SK-N-SH (cell line): ENCODE results near the gene ZNF365. TPM values are rescaled to one million over a fixed set of nuclear protein-coding genes. Genes with fewer than 3 reads are reported as not detected.

ENCODE experiments used
- CTCF ChIA-PET: fragments of 300-600, 350-600 bp; formaldehyde crosslinking; extraction: SDS; loops from one replicate; lab custom pipeline; 2021; lab: Yijun Ruan, JAX
- POLR2A ChIA-PET: fragments of 350-600 bp; sonication (Branson Sonifier 250); formaldehyde crosslinking; extraction: SDS; loops from one replicate; lab custom pipeline; 2020; ENCODE audit warnings: antibody characterized with exemption, inconsistent platforms; lab: Yijun Ruan, JAX
- DNase-seq: peaks from one replicate; pipeline ENCODE4 v3.0.0; 2012
- H2AFZ ChIP-seq: fragments of 200-600 bp; sonication (generic); 2 replicates; pipeline ENCODE4 v1.8.1; 2016; ENCODE audit warnings: antibody characterized with exemption, mild to moderate bottlenecking, low read depth
- H3F3A ChIP-seq: fragments of 200-600 bp; sonication (generic); replicated peaks from 2 replicates; pipeline ENCODE3; 2016; ENCODE audit warnings: antibody characterized with exemption, mild to moderate bottlenecking; ENCODE audit not compliant: insufficient read depth
- H3K27ac ChIP-seq, 2 experiments: fragments of 200-500 bp in 1 of 2; fragments of 200-600 bp in 1 of 2; sonication (Bioruptor generic) in 1 of 2; sonication (generic), shearing (Covaris generic) in 1 of 2; 2 replicates each; pipeline versions ENCODE4 v1.5.1 to v1.6.1; 2014 to 2016; ENCODE audit warnings: low read depth in 2 of 2, inconsistent platforms in 1 of 2, low read length in 1 of 2, mild to moderate bottlenecking in 1 of 2, mixed read lengths in 1 of 2
- H3K27me3 ChIP-seq: fragments of 200-600 bp; sonication (generic), shearing (Covaris generic); 2 replicates; pipeline ENCODE4 v1.6.1; 2016; ENCODE audit warnings: mixed run types; ENCODE audit not compliant: insufficient read depth
- H3K36me3 ChIP-seq, 2 experiments: fragments of 200-500 bp in 1 of 2; fragments of 200-600 bp in 1 of 2; sonication (Bioruptor generic) in 1 of 2; sonication (generic) in 1 of 2; replicated peaks in 1 of 2; 2 replicates each; pipeline versions ENCODE3 to v1.5.1; 2014 to 2016; ENCODE audit warnings: low read length in 1 of 2, mild to moderate bottlenecking in 1 of 2; ENCODE audit not compliant: insufficient read depth in 2 of 2, control insufficient read depth in 1 of 2
- H3K4me1 ChIP-seq, 2 experiments: fragments of 200-500 bp in 1 of 2; fragments of 200-600 bp in 1 of 2; sonication (Bioruptor generic) in 1 of 2; sonication (generic), shearing (Covaris generic) in 1 of 2; 2 replicates each; pipeline versions ENCODE4 v1.5.1 to v1.6.1; 2014 to 2016; ENCODE audit warnings: low read depth in 1 of 2, low read length in 1 of 2, mixed run types in 1 of 2; ENCODE audit not compliant: insufficient read depth in 2 of 2, control insufficient read depth in 1 of 2
- H3K4me2 ChIP-seq: fragments of 200-600 bp; sonication (generic), shearing (Covaris generic); 2 replicates; pipeline ENCODE4 v1.6.1; 2017; ENCODE audit warnings: mixed run types
- H3K4me3 ChIP-seq, 2 experiments: fragments of 200-500 bp in 1 of 2; fragments of 200-600 bp in 1 of 2; sonication (Bioruptor generic) in 1 of 2; sonication (generic), shearing (Covaris generic) in 1 of 2; 2 replicates each; pipeline versions ENCODE4 v1.5.1 to v1.8.1; 2014 to 2016; ENCODE audit warnings: low read depth in 2 of 2, inconsistent platforms in 1 of 2, low read length in 1 of 2, mild to moderate bottlenecking in 1 of 2, mixed read lengths in 1 of 2, moderate library complexity in 1 of 2
- H3K79me2 ChIP-seq: fragments of 200-600 bp; sonication (generic); 2 replicates; pipeline ENCODE4 v1.8.1; 2017; ENCODE audit warnings: mild to moderate bottlenecking; ENCODE audit not compliant: insufficient read depth
- H3K9ac ChIP-seq: fragments of 200-600 bp; sonication (generic); 2 replicates; pipeline ENCODE4 v1.6.1; 2017; ENCODE audit warnings: mixed run types
- H3K9me2 ChIP-seq: fragments of 200-600 bp; sonication (generic); 2 replicates; pipeline ENCODE4 v1.6.1; 2017; ENCODE audit warnings: mixed run types
- H3K9me3 ChIP-seq: fragments of 200-600 bp; sonication (generic); 2 replicates; pipeline ENCODE4 v1.6.1; 2017; ENCODE audit warnings: mixed run types, mild to moderate bottlenecking, moderate library complexity
- H4K20me1 ChIP-seq: fragments of 200-600 bp; sonication (generic); 2 replicates; pipeline ENCODE4 v1.6.1; 2017; ENCODE audit warnings: mild to moderate bottlenecking, mixed run types; ENCODE audit not compliant: insufficient read depth
- CTCF ChIP-seq: fragments of 200-600 bp; sonication (generic); IDR thresholded peaks from 2 replicates; pipeline ENCODE4 v1.6.1; 2017; ENCODE audit warnings: antibody characterized with exemption, mild to moderate bottlenecking, moderate library complexity
- EP300 ChIP-seq, 2 experiments: IDR thresholded peaks; 2 replicates each; pipeline versions ENCODE4 v1.4.0 to v1.6.1; 2012; ENCODE audit warnings: borderline replicate concordance in 1 of 2, low read depth in 1 of 2, low read length in 1 of 2
- FOSL2 ChIP-seq: IDR thresholded peaks from 2 replicates; pipeline ENCODE4 v1.4.0; 2012; ENCODE audit warnings: low read depth, mild to moderate bottlenecking, moderate library complexity, borderline replicate concordance
- NFIC ChIP-seq: IDR thresholded peaks from 2 replicates; pipeline ENCODE4 v1.4.0; 2012; ENCODE audit warnings: borderline replicate concordance
- SMC3 ChIP-seq: IDR thresholded peaks from 2 replicates; pipeline ENCODE4 v1.6.1; 2012; ENCODE audit warnings: low read depth, low read length, improper control_type of control experiment
- USF1 ChIP-seq: IDR thresholded peaks from 2 replicates; pipeline ENCODE4 v1.4.0; 2012; ENCODE audit warnings: low read depth, borderline replicate concordance
- ZBTB33 ChIP-seq: IDR thresholded peaks from 2 replicates; pipeline ENCODE4 v1.4.0; 2012; ENCODE audit warnings: low read depth, borderline replicate concordance
- WGBS: methylation state at CpG from one replicate; pipeline ENCODE4 v1.1.6; 2017; ENCODE audit warnings: low lambda C conversion rate; 5-methylcytosine and 5-hydroxymethylcytosine counted together
- polyA plus RNA-seq, 3 experiments: library from polyadenylated mRNA; depleted of rRNA; stranded (reverse); fragments of >200 nt; gene quantifications; 2 replicates each; pipeline ENCODE4 v1.2.3, GENCODE V29; 2012
- TF ChIP-seq, protein P1 (sequence below): IDR thresholded peaks from 2 replicates; pipeline ENCODE4 v1.4.0; 2012; ENCODE audit warnings: low read depth
- TF ChIP-seq, protein P2 (sequence below): fragments of 150-350 bp; IDR thresholded peaks from 2 replicates; pipeline ENCODE4 v1.6.1; 2017; ENCODE audit warnings: antibody characterized with exemption, low read length, low read depth, borderline replicate concordance

The ZNF365 gene
- polyA plus RNA-seq, 1 of the 3 experiments (the other 2 are of a cell fraction) = 4.5 TPM

DNA sequence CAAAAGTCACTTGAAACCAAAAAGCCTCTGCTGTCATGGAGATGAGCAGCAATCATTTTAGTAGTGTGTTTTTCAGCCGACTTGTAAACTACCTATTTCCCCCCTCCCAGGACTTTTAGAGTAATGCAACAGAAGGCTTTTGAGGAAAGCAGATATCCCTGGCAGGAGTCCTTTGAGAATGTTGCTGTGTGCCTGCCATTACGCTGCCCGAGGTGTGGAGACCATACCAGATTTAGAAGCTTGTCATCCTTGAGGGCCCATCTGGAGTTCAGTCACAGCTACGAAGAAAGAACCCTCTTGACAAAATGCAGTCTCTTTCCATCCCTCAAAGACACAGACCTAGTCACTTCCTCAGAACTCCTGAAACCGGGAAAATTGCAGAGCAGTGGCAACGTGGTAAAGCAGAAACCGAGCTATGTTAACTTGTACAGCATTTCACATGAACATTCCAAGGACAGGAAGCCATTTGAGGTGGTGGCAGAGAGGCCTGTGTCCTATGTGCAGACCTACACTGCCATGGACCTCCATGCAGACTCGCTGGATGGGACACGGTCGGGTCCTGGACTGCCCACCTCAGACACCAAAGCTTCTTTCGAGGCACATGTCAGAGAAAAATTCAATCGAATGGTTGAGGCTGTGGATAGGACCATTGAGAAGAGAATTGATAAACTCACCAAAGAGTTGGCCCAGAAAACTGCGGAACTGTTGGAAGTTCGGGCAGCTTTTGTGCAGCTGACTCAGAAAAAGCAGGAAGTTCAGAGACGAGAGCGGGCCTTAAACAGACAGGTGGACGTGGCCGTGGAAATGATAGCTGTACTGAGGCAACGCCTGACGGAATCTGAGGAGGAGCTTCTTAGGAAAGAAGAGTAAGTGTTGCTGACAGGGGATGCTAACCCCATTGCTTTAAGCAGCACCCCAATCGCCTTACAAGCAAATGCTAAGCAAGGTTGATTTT lies 2.2 kb downstream of the ZNF365 start:
- Histone ChIP-seq H3K4me2 (peak overlapping the region; percentile 93; the same call in 1 of the 2 replicates), H3F3A (peaks cover 38% of the 10 kb centered on the region), H3K27me3 (no peaks in the 10 kb centered on the region), H3K9ac (no peak overlapping the region), H3K27ac (no peak overlapping the region), H3K9me3 (no peaks in the 10 kb centered on the region), H3K9me2 (no peaks in the 10 kb centered on the region), H3K4me3 (no peak overlapping the region), H3K4me1 (peaks cover 10 to 24% of the 10 kb centered on the region in 2 experiments), H3K79me2 (peaks cover 28% of the 10 kb centered on the region), H4K20me1 (no peaks in the 10 kb centered on the region), H2AFZ (no peak overlapping the region), H3K36me3 (peaks cover 0 to 8% of the 10 kb centered on the region in 2 experiments)
- TF ChIP-seq ZBTB33 = no peak
- no peak for TF ChIP-seq USF1
- TF ChIP-seq, protein P1, sequence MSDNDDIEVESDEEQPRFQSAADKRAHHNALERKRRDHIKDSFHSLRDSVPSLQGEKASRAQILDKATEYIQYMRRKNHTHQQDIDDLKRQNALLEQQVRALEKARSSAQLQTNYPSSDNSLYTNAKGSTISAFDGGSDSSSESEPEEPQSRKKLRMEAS = no peak
- no peak for TF ChIP-seq EP300 (IDR thresholded peaks at IDR 0.05; ENCODE audit: borderline replicate concordance in 1 of 2, low read depth in 1 of 2, low read length in 1 of 2)
- TF ChIP-seq CTCF = no peak
- no peak for TF ChIP-seq SMC3
- TF ChIP-seq, protein P2, sequence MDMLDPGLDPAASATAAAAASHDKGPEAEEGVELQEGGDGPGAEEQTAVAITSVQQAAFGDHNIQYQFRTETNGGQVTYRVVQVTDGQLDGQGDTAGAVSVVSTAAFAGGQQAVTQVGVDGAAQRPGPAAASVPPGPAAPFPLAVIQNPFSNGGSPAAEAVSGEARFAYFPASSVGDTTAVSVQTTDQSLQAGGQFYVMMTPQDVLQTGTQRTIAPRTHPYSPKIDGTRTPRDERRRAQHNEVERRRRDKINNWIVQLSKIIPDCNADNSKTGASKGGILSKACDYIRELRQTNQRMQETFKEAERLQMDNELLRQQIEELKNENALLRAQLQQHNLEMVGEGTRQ = no peak
- no peak for TF ChIP-seq FOSL2
- TF ChIP-seq NFIC = no peak
- DNase-seq = no peak
- CTCF ChIA-PET = interaction anchor here (1.3 to 1.8 kb wide), 2 partner anchors 61 to 111 kb away, joined by 4 to 7 read pairs (median 4); no protein-coding TSS in a partner anchor
- POLR2A ChIA-PET = interaction anchor here (3.0 kb wide), 1 partner anchor 108 kb away, joined by 7 read pairs; the partner anchor contains the start of gene RTKN2
- 92% methylated on average over 21 of the region's 21 CpGs for WGBS
